ENCODE results near the gene DNAJB11. TPM values are rescaled to one million over a fixed set of nuclear protein-coding genes. Genes with fewer than 3 reads are reported as not detected.

DNAJB11 gene
- total RNA-seq, 1 experiment from 2014 or later, result 54.7 TPM

DNA sequence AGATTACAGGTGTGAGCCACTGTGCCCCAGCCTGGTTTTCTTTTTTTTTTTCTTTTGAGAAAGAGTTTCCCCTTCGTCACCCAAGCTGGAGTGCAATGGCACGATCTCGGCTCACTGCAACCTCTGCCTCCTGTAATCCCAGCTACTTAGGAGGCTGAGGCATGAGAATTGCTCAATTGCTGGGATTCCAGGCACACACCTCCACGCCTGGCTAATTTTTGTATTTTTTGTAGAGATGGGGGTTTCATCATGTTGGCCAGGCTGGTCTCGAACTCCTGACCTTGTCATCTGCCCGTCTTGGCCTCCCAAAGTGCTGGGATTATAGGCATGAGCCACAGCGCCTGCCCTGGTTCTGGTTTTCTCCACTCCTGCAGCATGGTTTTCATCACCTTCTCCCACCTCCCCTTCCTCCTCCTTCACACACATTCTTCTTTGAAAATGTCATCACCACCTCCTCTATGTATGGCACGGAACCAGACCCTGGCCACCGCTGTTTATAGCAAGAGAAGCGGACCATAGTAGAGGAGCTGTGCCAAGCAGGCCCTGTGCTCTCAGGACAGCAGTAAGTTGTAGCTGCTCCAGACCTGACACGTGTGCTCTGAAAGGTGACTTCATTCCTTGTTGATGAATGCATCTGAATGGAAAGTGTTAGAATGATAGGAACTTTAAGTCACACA lies 27.7 kb downstream of the DNAJB11 start:
- Histone ChIP-seq H3K36me3 (replicated peaks; ENCODE audit: control insufficient read depth, insufficient read depth, low read length) (no peaks in the 10 kb centered on the region), H3K4me3 (ENCODE audit: insufficient read depth, low read depth, low read length) (no peak overlapping the region), H3K27me3 (ENCODE audit: control insufficient read depth, insufficient read depth, low read length) (no peaks in the 10 kb centered on the region)
- no peak for DNase-seq

DNA sequence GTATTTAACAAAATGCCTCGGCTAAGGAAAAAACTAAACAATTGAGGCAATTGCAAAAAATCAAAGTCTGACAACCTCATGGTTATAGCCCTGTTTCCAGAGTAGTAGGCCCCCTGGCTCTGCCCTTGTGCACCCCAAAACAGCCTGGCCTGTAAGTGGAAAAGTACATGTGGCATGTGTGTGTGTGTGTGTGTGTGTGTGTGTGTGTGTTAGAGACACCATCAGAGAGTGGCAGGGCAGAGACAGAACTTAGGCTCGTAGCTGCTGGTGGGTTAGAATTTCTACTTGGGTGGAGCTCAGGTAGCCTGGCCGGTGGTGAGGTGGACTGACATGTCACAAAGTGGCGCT lies 28.2 kb downstream of the DNAJB11 start:
- H3K4me3 ChIP-seq (ENCODE audit: insufficient read depth, low read depth, low read length), result no peak overlapping the region
- no peaks in the 10 kb centered on the region for H3K27me3 ChIP-seq (ENCODE audit: control insufficient read depth, insufficient read depth, low read length)
- DNase-seq, result no peak
- no peaks in the 10 kb centered on the region for H3K36me3 ChIP-seq (replicated peaks; ENCODE audit: control insufficient read depth, insufficient read depth, low read length)

DNA sequence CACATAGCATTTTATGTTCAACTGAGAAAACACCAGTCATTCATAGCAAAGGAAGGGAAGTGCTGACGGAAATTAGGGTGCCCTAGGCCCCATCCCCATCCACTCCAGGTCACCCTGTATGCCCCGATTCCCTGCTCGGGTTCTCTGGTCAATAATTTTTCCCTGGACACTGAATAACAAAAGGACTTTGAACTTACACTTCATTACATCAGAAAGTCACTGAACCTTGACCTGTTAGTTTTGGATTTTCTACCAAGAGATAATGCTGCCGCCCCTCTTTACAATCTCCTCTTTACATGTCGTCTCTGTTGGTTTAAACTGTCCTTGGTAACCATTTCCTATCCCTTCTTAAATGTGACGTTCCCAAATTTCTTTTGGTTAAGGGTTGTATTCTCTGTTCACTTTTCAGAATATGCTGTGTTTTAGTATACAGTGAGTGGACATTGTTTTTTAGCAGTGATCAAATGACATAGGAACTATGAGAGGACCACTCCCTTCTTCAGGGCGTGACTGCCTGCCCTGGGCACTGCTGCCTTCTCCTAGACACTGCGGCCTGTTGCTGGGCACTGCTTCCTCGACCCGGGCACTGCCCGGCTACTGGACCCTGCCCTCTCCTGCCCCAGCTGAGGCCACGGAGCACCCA lies 28.7 kb downstream of the DNAJB11 start:
- Histone ChIP-seq H3K27me3 (ENCODE audit: control insufficient read depth, insufficient read depth, low read length) (no peaks in the 10 kb centered on the region), H3K36me3 (replicated peaks; ENCODE audit: control insufficient read depth, insufficient read depth, low read length) (no peaks in the 10 kb centered on the region), H3K4me3 (ENCODE audit: insufficient read depth, low read depth, low read length) (no peak overlapping the region)
- no peak for DNase-seq

DNA sequence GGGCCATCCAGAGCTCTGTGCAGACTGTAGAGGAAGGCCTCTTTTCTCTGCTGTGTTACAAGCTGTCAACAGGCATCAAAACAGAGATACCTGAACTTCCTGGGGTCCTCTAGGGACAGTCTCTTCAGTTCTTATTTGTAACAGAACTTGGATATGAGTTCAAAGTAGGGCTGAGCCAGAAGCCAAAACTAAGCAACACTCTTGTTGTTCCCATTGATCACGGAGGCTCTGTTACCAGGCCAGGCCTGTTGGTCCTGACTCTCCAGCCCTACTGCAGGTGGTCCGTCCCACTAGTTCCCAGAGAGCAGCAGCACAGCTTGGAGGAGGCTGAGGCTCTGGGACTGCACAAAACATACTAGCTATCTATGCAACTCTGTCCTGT lies 29.3 kb downstream of the DNAJB11 start:
- no peak for DNase-seq
- Histone ChIP-seq H3K4me3 (ENCODE audit: insufficient read depth, low read depth, low read length) (no peak overlapping the region), H3K27me3 (ENCODE audit: control insufficient read depth, insufficient read depth, low read length) (no peaks in the 10 kb centered on the region), H3K36me3 (replicated peaks; ENCODE audit: control insufficient read depth, insufficient read depth, low read length) (no peaks in the 10 kb centered on the region)

DNA sequence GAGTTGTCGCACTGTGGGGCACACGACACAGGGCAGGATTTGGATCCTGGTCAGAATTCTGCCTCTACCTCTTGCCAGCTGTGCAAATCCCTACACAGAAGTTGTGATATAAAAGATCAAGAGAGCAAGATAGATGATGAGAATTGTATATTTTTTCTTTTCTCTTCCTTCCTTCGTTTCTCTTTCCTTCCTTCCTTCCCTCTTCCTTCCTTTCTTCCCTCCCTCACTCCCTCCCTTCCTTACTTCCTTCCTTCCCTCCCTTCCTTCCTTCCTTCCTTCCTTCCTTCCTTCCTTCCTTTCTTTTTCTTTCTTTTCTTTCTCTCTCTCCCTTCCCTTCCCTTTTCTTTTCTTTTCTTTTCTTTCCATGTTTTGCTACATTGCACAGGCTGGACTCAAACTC lies 30.4 kb downstream of the DNAJB11 start:
- Histone ChIP-seq H3K27me3 (ENCODE audit: control insufficient read depth, insufficient read depth, low read length) (no peaks in the 10 kb centered on the region; the same call in 1 of the 2 replicates), H3K36me3 (replicated peaks; ENCODE audit: control insufficient read depth, insufficient read depth, low read length) (no peaks in the 10 kb centered on the region), H3K4me3 (ENCODE audit: insufficient read depth, low read depth, low read length) (no peak overlapping the region)
- no peak for DNase-seq

DNA sequence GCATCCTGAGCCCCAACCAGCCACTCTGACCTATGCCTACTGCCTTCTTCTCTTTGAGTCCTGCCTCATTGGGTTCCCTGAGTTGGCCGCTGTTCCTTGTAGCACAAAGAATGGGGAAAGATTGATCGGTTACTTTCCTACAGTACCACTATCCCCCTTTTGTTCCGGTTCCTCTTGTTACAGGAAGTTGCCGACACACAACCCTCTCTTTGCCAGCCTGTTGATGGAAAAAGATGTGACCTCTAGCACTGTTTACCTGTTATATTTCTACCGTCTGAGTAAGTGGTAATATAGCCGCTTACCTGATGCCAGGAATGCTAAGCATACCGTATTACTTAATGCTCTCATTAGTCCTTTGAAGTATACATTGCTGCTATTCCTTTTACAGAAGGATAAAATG lies 32.6 kb downstream of the DNAJB11 start:
- no peak overlapping the region for H3K4me3 ChIP-seq (ENCODE audit: insufficient read depth, low read depth, low read length)
- no peaks in the 10 kb centered on the region; the same call in 1 of the 2 replicates for H3K27me3 ChIP-seq (ENCODE audit: control insufficient read depth, insufficient read depth, low read length)
- DNase-seq, result no peak
- H3K36me3 ChIP-seq (replicated peaks; ENCODE audit: control insufficient read depth, insufficient read depth, low read length), result no peaks in the 10 kb centered on the region

DNA sequence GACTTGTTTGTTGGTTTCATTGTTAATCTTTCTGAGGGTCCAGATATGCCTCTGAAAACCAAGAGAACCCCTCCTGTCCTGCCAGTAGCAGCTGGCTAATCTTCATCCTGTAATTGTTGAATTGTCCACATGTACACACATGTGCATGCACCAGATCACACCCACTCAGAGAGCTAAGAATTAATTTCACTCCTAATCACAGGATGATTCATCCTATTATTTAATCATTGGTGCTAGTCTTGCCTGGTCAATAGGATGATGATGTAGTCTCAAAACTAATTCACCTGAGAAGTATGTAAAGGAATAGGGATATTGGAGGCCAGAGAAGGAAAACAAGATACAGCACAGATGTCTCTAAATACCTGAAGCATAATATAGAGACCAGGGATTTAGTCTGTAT lies 34.6 kb downstream of the DNAJB11 start:
- Histone ChIP-seq H3K4me3 (ENCODE audit: insufficient read depth, low read depth, low read length) (no peak overlapping the region), H3K27me3 (ENCODE audit: control insufficient read depth, insufficient read depth, low read length) (no peaks in the 10 kb centered on the region; the same call in 1 of the 2 replicates), H3K36me3 (replicated peaks; ENCODE audit: control insufficient read depth, insufficient read depth, low read length) (no peaks in the 10 kb centered on the region)
- DNase-seq, result no peak

DNA sequence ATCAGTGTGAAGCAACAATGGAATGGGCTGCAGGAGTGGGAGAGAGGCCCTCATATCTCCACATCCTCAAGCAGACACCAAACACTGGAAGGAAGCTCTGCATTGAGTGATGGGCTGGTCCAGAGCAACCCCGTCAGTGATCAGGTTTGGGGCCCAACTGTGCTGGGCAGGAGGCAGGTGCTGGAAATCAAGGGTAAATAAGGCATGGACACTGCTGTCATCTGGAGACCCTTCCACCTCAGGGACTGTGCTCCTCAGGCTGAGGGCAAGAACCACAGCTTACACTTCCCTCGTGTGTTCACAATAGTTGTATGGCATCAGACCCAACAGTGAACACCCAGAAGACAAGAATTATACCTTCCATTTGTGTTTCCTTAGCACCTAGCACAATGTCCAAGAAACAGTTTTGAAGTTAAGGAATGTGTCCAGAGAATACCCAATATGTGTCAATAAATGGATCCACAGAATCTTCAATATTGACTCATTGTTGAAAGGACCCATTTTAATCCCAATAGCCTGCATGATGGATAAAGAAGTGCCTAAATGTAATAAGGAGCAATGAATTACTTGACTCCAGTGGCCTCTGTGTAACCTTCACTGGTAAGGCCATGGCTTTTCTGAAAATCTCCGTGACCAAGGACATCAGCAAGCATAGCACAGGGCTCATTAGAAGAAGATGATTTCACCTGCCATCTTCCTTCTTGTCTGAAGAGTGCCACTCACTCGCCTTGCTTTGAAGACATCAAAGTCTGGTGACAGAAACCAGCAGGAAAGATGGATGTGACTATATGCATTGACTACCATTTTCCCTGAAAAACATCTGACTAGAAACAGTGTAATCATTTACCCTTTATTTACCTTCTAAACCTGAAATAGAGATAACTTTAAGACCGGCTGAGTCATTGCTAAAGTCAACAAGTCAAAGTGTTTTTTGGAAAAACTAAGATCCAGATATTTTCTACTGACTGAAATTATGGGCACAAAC lies 35.3 kb downstream of the DNAJB11 start:
- no peak for DNase-seq
- no peak overlapping the region for H3K4me3 ChIP-seq (ENCODE audit: insufficient read depth, low read depth, low read length)
- H3K36me3 ChIP-seq (replicated peaks; ENCODE audit: control insufficient read depth, insufficient read depth, low read length), result no peaks in the 10 kb centered on the region
- H3K27me3 ChIP-seq (ENCODE audit: control insufficient read depth, insufficient read depth, low read length), result no peaks in the 10 kb centered on the region; the same call in 1 of the 2 replicates

DNA sequence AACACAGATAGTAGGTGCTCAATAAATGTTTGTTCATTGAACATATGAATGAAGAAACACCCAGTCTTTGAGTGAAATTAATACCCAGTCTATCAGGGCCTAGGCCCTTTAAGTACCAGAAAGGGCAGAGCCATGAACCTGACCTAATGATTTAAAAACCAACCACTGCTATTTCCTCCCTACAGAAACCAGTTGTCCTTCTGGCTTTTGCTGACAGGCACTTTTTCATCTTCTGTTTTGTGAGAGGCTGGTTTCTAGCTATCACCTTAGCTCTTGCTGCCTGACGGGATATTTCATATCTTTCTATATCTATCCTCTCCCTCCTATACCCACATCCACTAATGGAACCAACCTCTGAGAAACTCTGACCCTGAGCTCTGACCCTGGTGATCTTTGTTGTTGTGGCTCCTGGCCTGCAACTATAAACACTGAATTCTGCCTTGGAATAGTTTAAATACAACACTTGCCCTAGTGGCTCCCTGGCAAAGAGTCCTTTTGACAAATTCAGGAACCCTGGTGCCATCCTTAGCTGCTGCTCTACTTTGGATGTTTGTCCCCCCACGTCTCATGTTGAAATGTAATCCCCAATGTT lies 38.2 kb downstream of the DNAJB11 start:
- H3K36me3 ChIP-seq (replicated peaks; ENCODE audit: control insufficient read depth, insufficient read depth, low read length), result no peaks in the 10 kb centered on the region
- H3K4me3 ChIP-seq (ENCODE audit: insufficient read depth, low read depth, low read length), result no peak overlapping the region
- no peaks in the 10 kb centered on the region; the same call in 1 of the 2 replicates for H3K27me3 ChIP-seq (ENCODE audit: control insufficient read depth, insufficient read depth, low read length)
- DNase-seq, result no peak

DNA sequence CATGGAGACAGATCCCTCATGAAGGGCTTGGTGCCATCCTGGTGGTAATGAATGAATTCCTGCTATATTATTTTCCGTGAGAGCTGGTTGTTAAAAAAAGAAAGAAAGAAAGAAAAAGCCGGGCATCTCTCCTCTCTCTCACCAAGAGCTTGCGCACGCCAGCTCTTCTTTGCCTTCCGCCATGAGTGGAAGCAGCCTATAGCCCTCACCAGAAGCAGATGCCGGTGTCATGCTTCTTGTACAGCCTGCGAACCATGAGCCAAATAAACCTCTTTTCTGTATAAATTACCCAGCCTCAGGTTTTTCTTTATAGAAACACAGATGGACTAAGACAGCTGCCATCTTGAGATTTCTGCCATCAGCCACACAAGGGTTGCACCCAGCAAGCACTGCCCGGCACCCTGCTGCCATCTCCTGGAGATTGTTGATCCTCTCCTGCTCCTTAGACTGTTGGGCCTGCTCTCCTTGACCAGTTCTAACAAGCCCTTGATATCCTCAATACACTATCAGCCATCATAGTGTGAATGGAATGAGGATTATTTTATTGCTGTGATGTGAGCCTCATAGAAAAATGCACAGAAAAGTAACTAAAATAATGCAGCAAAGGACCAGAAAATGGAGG lies 38.8 kb downstream of the DNAJB11 start:
- Histone ChIP-seq H3K36me3 (replicated peaks; ENCODE audit: control insufficient read depth, insufficient read depth, low read length) (no peaks in the 10 kb centered on the region), H3K27me3 (ENCODE audit: control insufficient read depth, insufficient read depth, low read length) (no peaks in the 10 kb centered on the region; the same call in 1 of the 2 replicates), H3K4me3 (ENCODE audit: insufficient read depth, low read depth, low read length) (no peak overlapping the region)
- DNase-seq, result no peak

DNA sequence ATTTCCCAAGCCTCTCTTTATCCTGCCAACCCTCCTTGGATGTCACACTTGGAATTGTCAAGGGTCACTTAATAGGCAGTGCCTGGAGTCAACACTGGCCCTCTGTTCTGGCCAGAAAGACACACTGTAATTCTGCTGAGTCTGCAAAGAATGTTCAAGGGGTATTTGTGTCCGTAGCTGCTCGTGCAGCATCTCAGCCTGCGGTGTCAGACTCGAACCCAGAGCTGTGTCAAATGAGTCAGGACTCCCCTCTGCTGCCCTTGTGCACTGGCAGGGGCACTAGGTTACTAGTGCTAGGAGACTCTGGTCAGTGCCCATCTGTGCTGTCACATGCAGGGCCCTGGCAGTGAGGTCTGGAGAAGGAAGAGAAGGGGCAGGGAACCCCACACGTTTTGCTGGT lies 41.5 kb downstream of the DNAJB11 start:
- Histone ChIP-seq H3K27me3 (ENCODE audit: control insufficient read depth, insufficient read depth, low read length) (no peaks in the 10 kb centered on the region; the same call in 1 of the 2 replicates), H3K4me3 (ENCODE audit: insufficient read depth, low read depth, low read length) (no peak overlapping the region), H3K36me3 (replicated peaks; ENCODE audit: control insufficient read depth, insufficient read depth, low read length) (no peaks in the 10 kb centered on the region)
- DNase-seq, result no peak

DNA sequence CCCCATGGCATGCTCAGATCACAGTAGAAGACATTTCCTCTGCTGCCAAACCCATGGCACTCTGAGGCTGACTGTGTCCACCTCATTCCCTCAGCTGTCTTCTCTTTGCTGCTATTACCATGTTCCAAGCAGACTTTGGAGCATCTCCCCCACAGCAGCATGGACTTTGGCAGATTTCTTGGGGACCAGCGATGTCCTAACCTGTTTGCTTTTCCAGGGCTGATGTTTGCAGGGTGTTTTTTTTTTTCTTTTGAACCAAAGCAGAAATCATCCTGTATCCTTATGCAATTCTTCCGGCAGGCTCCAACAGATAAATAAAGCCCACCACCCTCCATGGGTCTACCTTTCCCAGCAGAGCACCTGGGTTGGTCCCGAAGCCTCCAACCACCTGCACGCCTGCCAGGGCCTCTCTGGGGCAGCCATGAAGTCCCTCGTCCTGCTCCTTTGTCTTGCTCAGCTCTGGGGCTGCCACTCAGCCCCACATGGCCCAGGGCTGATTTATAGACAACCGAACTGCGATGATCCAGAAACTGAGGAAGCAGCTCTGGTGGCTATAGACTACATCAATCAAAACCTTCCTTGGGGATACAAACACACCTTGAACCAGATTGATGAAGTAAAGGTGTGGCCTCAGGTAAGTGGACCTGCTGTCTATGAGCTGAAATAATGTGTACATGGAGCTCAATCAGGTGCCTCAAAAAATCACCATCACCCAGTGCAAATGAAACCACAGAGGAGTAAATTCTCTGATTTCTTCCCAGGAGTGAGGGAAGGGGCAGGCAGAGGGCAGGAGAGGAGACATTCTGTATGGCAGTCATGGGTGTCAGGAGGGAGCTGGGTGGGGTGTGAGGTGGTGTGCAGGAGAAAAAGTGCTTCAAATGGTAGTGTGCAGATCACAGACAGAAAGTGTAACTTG lies 42.5 kb downstream of the DNAJB11 start, which contains the start of gene AHSG:
Gene AHSG, plus strand, starts transcription at position 340 of the 916 bp plus-strand sequence. Its CDS starts 82 bp downstream, at position 422.
- no peaks in the 10 kb centered on the region for H3K36me3 ChIP-seq (replicated peaks; ENCODE audit: control insufficient read depth, insufficient read depth, low read length)
- no peak within 1 kb of the TSS for H3K4me3 ChIP-seq (ENCODE audit: insufficient read depth, low read depth, low read length)
- no peak for DNase-seq
- H3K27me3 ChIP-seq (ENCODE audit: control insufficient read depth, insufficient read depth, low read length), result peaks cover 5% of the 10 kb centered on the region

DNA sequence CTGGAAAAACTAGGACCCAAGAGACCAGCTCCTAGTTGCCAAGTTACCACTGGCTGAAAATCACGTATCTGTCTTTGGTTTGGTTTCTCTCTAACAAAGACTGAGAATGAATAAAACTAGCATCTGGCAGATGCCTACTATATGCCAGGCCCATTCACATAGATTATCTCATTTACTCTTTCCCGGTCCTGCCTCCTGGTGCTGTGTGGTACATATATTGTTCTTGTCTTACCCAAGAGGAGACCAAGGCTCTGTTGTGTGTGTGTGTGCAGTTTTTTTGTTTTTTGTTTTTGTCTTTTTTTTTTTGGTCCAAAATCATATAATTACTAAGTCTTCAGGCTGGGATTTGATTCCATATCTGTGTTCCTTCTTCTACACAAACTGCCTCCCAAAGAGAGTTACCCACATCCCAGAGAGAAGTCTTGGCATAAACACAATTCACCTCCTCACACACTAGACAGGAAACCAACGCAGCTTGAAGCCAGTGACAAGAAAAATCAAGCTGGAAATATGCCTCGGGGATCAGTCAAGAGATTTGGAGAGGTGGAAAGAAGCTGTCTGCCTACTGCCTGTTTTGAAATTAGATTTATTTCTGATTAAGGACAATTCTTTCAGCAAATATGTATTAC lies 43.2 kb downstream of the DNAJB11 start:
- no peaks in the 10 kb centered on the region for H3K36me3 ChIP-seq (replicated peaks; ENCODE audit: control insufficient read depth, insufficient read depth, low read length)
- peaks cover 5% of the 10 kb centered on the region for H3K27me3 ChIP-seq (ENCODE audit: control insufficient read depth, insufficient read depth, low read length)
- no peak overlapping the region for H3K4me3 ChIP-seq (ENCODE audit: insufficient read depth, low read depth, low read length)
- no peak for DNase-seq

Data from H7 (cell line).